NCI-H2107 treated with DMSO at 0.1 percent for 48 hours (cell line): Measurements from ENCODE around the gene CBLN4.

Source experiments
- DNase-seq: peaks from one replicate; lab custom pipeline; 2025; ENCODE audit not compliant: unreplicated experiment; lab: John Stamatoyannopoulos, UW

Gene CBLN4

GRCh38 chr20:56005389-56005715 is at the start of gene CBLN4:
Gene CBLN4 (minus strand): TSS chr20:56005519. CDS start chr20:56004171, 1,348 bp downstream.
- DNase-seq: no peak

- no peak for DNase-seq
These were observed 37.9 kb upstream of the CBLN4 start for GRCh38 chr20:56043227-56043626.

GRCh38 chr20:56032251-56032650 is 26.9 kb upstream of the CBLN4 start:
- DNase-seq: no peak

- no peak for DNase-seq
These were observed 13.4 kb upstream of the CBLN4 start for GRCh38 chr20:56018716-56019115.

- no peak for DNase-seq
These were observed 12.9 kb upstream of the CBLN4 start for GRCh38 chr20:56018194-56018593.

GRCh38 chr20:56017560-56017959 is 12.2 kb upstream of the CBLN4 start:
- no peak for DNase-seq

GRCh38 chr20:56014998-56015397 is 9.7 kb upstream of the CBLN4 start:
- DNase-seq: no peak

GRCh38 chr20:56014151-56014550 is 8.8 kb upstream of the CBLN4 start:
- DNase-seq: no peak

GRCh38 chr20:56004611-56005388 is 519 bp downstream of the CBLN4 start:
- no peak for DNase-seq

- no peak for DNase-seq
These were observed 1.3 kb downstream of the CBLN4 start for GRCh38 chr20:56004007-56004406.

GRCh38 chr20:56002908-56003800 is 2.2 kb downstream of the CBLN4 start:
- DNase-seq: no peak

GRCh38 chr20:56001890-56002289 is 3.4 kb downstream of the CBLN4 start:
- DNase-seq: no peak

- no peak for DNase-seq
These were observed 4.1 kb downstream of the CBLN4 start for GRCh38 chr20:56001106-56001785.

- no peak for DNase-seq
These were observed 26.8 kb downstream of the CBLN4 start for GRCh38 chr20:55978550-55978949.

GRCh38 chr20:55977690-55978459 is 27.4 kb downstream of the CBLN4 start:
- DNase-seq: no peak

GRCh38 chr20:55974491-55975202 is 30.7 kb downstream of the CBLN4 start:
- DNase-seq: no peak

GRCh38 chr20:55964790-55965189 is 40.5 kb downstream of the CBLN4 start:
- no peak for DNase-seq

- DNase-seq: no peak
These were observed 43.7 kb downstream of the CBLN4 start for GRCh38 chr20:55961376-55962330.

GRCh38 chr20:55953201-55953600 is 52.1 kb downstream of the CBLN4 start:
- no peak for DNase-seq
